H9 (cell line): ENCODE measurements around the gene HDDC2. TPM values are rescaled to one million over a fixed set of nuclear protein-coding genes. Genes with fewer than 3 reads are reported as not detected.

Experiments
- DNase-seq: peaks from one replicate; pipeline ENCODE4 v3.0.0-alpha.2; 2017
- H2AFZ ChIP-seq: one replicate; pipeline ENCODE4 v1.6.1; 2013; ENCODE audit warnings: mild to moderate bottlenecking, low read length, control low read depth, moderate library complexity
- H2AK5ac ChIP-seq: 2 replicates; pipeline ENCODE4 v1.6.1; 2013; ENCODE audit warnings: low read length, control low read depth, mixed read lengths; ENCODE audit not compliant: insufficient read length
- H2BK120ac ChIP-seq: one replicate; pipeline ENCODE4 v1.6.1; 2013; ENCODE audit warnings: low read depth, mild to moderate bottlenecking, low read length, control low read depth, inconsistent platforms; ENCODE audit not compliant: poor library complexity, severe bottlenecking
- H2BK12ac ChIP-seq: 2 replicates; pipeline ENCODE4 v1.6.1; 2013; ENCODE audit warnings: low read length, control low read depth, mixed read lengths, low read depth; ENCODE audit not compliant: insufficient read length
- H2BK15ac ChIP-seq: 2 replicates; pipeline ENCODE4 v1.6.1; 2013; ENCODE audit warnings: low read depth, low read length, control low read depth
- H2BK20ac ChIP-seq: one replicate; pipeline ENCODE4 v1.6.1; 2013; ENCODE audit warnings: low read depth, mild to moderate bottlenecking, low read length, control low read depth, inconsistent platforms; ENCODE audit not compliant: poor library complexity, severe bottlenecking
- H2BK5ac ChIP-seq: 2 replicates; pipeline ENCODE4 v1.6.1; 2013; ENCODE audit warnings: low read length, control low read depth, mixed read lengths; ENCODE audit not compliant: insufficient read length
- H3K14ac ChIP-seq: 2 replicates; pipeline ENCODE4 v1.6.1; 2013; ENCODE audit warnings: low read length, control low read depth; ENCODE audit not compliant: insufficient read depth
- H3K18ac ChIP-seq: 2 replicates; pipeline ENCODE4 v1.6.1; 2013; ENCODE audit warnings: low read depth, mild to moderate bottlenecking, mixed read lengths, low read length, control low read depth; ENCODE audit not compliant: insufficient read length
- H3K23ac ChIP-seq: 2 replicates; pipeline ENCODE4 v1.6.1; 2013; ENCODE audit warnings: low read length, control low read depth, mixed read lengths, low read depth; ENCODE audit not compliant: insufficient read length
- H3K23me2 ChIP-seq: 2 replicates; pipeline ENCODE4 v1.6.1; 2013; ENCODE audit warnings: low read depth, mild to moderate bottlenecking, mixed read lengths, low read length, control low read depth; ENCODE audit not compliant: insufficient read length, poor library complexity, severe bottlenecking
- H3K27ac ChIP-seq: 2 replicates; pipeline ENCODE4 v1.5.1; 2013; ENCODE audit warnings: low read length, control low read depth, mixed read lengths, low read depth; ENCODE audit not compliant: insufficient read length
- H3K27me3 ChIP-seq: 2 replicates; pipeline ENCODE4 v1.6.1; 2013; ENCODE audit warnings: low read length, control low read depth, inconsistent platforms; ENCODE audit not compliant: insufficient read depth
- H3K4ac ChIP-seq: 2 replicates; pipeline ENCODE4 v1.6.1; 2013; ENCODE audit warnings: low read depth, mild to moderate bottlenecking, control low read depth, inconsistent platforms, low read length, moderate library complexity
- H3K4me1 ChIP-seq: 2 replicates; pipeline ENCODE4 v1.6.1; 2013; ENCODE audit warnings: low read length, control low read depth, inconsistent platforms; ENCODE audit not compliant: insufficient read depth
- H3K4me2 ChIP-seq: 2 replicates; pipeline ENCODE4 v1.6.1; 2013; ENCODE audit warnings: low read length, control low read depth, mixed read lengths; ENCODE audit not compliant: insufficient read length, insufficient read depth
- H3K56ac ChIP-seq: 2 replicates; pipeline ENCODE4 v1.6.1; 2013; ENCODE audit warnings: low read depth, mild to moderate bottlenecking, mixed read lengths, low read length, control low read depth; ENCODE audit not compliant: insufficient read length
- H3K79me1 ChIP-seq: 2 replicates; pipeline ENCODE4 v1.6.1; 2013; ENCODE audit warnings: low read depth, mild to moderate bottlenecking, moderate library complexity, low read length, control low read depth, inconsistent platforms; ENCODE audit not compliant: insufficient read depth, poor library complexity, severe bottlenecking
- H3K79me2 ChIP-seq: 2 replicates; pipeline ENCODE4 v1.6.1; 2013; ENCODE audit warnings: low read length, control low read depth, inconsistent platforms; ENCODE audit not compliant: insufficient read depth
- H3K9ac ChIP-seq: 2 replicates; pipeline ENCODE4 v1.6.1; 2013; ENCODE audit warnings: low read length, control low read depth, mixed read lengths; ENCODE audit not compliant: insufficient read length; ENCODE audit errors: extremely low read depth
- H3K9me3 ChIP-seq: one replicate; pipeline ENCODE4 v1.6.1; 2013; ENCODE audit warnings: low read depth, low read length, inconsistent platforms; ENCODE audit not compliant: control insufficient read depth
- H3T11ph ChIP-seq: one replicate; pipeline ENCODE4 v1.6.1; 2013; ENCODE audit warnings: mild to moderate bottlenecking, low read length, control low read depth, inconsistent platforms
- H4K20me1 ChIP-seq: one replicate; pipeline ENCODE4 v1.6.1; 2013; ENCODE audit not compliant: control insufficient read depth, insufficient read length, insufficient read depth
- H4K5ac ChIP-seq: 2 replicates; pipeline ENCODE4 v1.6.1; 2013; ENCODE audit warnings: low read depth, mild to moderate bottlenecking, mixed read lengths, low read length, control low read depth; ENCODE audit not compliant: insufficient read length
- H4K8ac ChIP-seq: replicated peaks from 2 replicates; pipeline ENCODE4 v1.6.1; 2013; ENCODE audit warnings: low read length, control low read depth, mixed read lengths, low read depth; ENCODE audit not compliant: insufficient read length
- H4K91ac ChIP-seq: 2 replicates; pipeline ENCODE4 v1.6.1; 2013; ENCODE audit warnings: low read depth, mild to moderate bottlenecking, moderate library complexity, mixed read lengths, low read length, control low read depth; ENCODE audit not compliant: insufficient read length
- H3K27ac Mint-ChIP-seq, 3 experiments: 2 replicates in 2 of 3; 3 replicates in 1 of 3; pipeline ENCODE4 v1.8.0; 2020 to 2021; ENCODE audit warnings: mixed read lengths in 3 of 3, mild to moderate bottlenecking in 1 of 3, moderate library complexity in 1 of 3
- H3K27me3 Mint-ChIP-seq: 2 replicates; pipeline ENCODE4 v1.8.0; 2021; ENCODE audit warnings: low read depth, mild to moderate bottlenecking, moderate library complexity, mixed read lengths
- H3K36me3 Mint-ChIP-seq, 3 experiments: 2 replicates in 2 of 3; 3 replicates in 1 of 3; pipeline ENCODE4 v1.8.0; 2020 to 2021; ENCODE audit warnings: low read depth in 3 of 3, mixed read lengths in 3 of 3; ENCODE audit not compliant: insufficient read depth in 1 of 3
- H3K4me1 Mint-ChIP-seq, 2 experiments: 2 replicates each; pipeline ENCODE4 v1.8.0; 2020; ENCODE audit warnings: mixed read lengths in 2 of 2
- H3K4me3 Mint-ChIP-seq, 2 experiments: 2 replicates in 1 of 2; 3 replicates in 1 of 2; pipeline ENCODE4 v1.8.0; 2020 to 2021; ENCODE audit warnings: mild to moderate bottlenecking in 2 of 2, mixed read lengths in 2 of 2, moderate library complexity in 1 of 2
- H3K9me3 Mint-ChIP-seq, 2 experiments: 2 replicates in 1 of 2; 3 replicates in 1 of 2; pipeline ENCODE4 v1.8.0; 2020; ENCODE audit warnings: mild to moderate bottlenecking in 2 of 2, mixed read lengths in 2 of 2, moderate library complexity in 1 of 2
- WGBS: extraction: QIAGEN DNeasy Blood & Tissue Kit; methylation state at CpG from one replicate; pipeline ENCODE4 v1.1.7; 2013; ENCODE audit warnings: missing lambda C conversion rate, low lambda C conversion rate, mixed read lengths; ENCODE audit not compliant: insufficient read length; ENCODE audit errors: extremely low coverage; 5-methylcytosine and 5-hydroxymethylcytosine counted together
- total RNA-seq: library from RNA; stranded (reverse); gene quantifications from 2 replicates; pipeline ENCODE4 v1.2.1, GENCODE V29; 2021
- TF ChIP-seq, protein P1 (sequence below): fragments of 200-600 bp; sonication (generic); conservative IDR thresholded peaks from 3 replicates; pipeline ENCODE4 v1.8.0; 2021; ENCODE audit warnings: antibody characterized with exemption, mild to moderate bottlenecking

Gene HDDC2
- total RNA-seq, 1 experiment from 2014 or later: 77.8 TPM

DNA sequence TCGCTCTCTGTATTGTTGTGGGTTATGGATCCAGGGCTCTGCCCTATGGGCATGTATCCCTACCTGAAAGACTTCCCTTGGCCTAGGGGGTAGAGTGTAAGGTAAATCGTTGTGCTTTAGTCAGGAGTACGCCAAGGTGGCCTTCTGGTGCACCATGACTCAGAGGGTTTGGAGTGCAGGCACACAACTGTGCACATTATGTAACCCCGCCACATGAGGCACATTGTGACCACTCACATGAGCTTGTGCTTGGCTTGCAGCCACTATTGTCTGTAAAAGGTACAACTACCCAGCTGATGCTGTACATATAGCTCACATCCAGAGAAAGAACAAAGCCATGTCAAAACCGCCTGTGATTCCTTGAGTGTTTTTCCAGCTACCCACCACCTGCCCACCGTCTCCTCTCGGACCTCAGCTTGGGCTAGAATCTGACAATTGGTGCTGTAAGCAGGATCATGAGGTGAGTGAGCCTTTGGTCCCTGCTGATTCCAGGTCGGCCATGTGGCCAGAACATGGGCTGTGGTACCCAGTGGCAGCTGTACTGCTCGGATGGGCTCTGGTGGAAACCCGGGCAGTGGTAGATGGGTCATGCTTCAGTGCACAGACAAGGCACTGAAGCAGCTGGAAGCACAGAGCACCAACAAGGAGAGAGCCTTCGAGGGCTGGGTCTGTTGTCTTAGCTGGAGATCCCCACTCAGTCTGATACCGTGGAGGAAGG, 33.8 kb downstream of the HDDC2 start:
- Histone ChIP-seq H3K4me1 (no peaks in the 10 kb centered on the region), H3T11ph (no peak overlapping the region), H3K4ac (no peak overlapping the region), H3K9ac (no peak overlapping the region), H3K56ac (no peak overlapping the region), H2BK15ac (no peak overlapping the region), H3K14ac (no peak overlapping the region), H4K91ac (no peak overlapping the region), H2AK5ac (no peak overlapping the region), H3K23ac (no peak overlapping the region), H3K9me3 (no peaks in the 10 kb centered on the region), H3K79me2 (no peaks in the 10 kb centered on the region), H2BK5ac (no peak overlapping the region), H2BK20ac (no peak overlapping the region), H3K23me2 (no peaks in the 10 kb centered on the region), H3K4me2 (no peak overlapping the region), H4K20me1 (no peaks in the 10 kb centered on the region), H2AFZ (no peak overlapping the region), H3K79me1 (no peaks in the 10 kb centered on the region), H2BK120ac (no peak overlapping the region), H3K27ac (no peak overlapping the region), H3K27me3 (no peaks in the 10 kb centered on the region), H4K5ac (no peak overlapping the region), H2BK12ac (no peak overlapping the region), H4K8ac (no peak overlapping the region), H3K18ac (no peak overlapping the region)
- TF ChIP-seq, protein P1, sequence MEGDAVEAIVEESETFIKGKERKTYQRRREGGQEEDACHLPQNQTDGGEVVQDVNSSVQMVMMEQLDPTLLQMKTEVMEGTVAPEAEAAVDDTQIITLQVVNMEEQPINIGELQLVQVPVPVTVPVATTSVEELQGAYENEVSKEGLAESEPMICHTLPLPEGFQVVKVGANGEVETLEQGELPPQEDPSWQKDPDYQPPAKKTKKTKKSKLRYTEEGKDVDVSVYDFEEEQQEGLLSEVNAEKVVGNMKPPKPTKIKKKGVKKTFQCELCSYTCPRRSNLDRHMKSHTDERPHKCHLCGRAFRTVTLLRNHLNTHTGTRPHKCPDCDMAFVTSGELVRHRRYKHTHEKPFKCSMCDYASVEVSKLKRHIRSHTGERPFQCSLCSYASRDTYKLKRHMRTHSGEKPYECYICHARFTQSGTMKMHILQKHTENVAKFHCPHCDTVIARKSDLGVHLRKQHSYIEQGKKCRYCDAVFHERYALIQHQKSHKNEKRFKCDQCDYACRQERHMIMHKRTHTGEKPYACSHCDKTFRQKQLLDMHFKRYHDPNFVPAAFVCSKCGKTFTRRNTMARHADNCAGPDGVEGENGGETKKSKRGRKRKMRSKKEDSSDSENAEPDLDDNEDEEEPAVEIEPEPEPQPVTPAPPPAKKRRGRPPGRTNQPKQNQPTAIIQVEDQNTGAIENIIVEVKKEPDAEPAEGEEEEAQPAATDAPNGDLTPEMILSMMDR: no peak
- Mint-ChIP-seq H3K27ac (no peak overlapping the region; a peak in 1 of 7 replicates), H3K27me3 (no peaks in the 10 kb centered on the region), H3K9me3 (no peaks in the 10 kb centered on the region), H3K36me3 (peaks cover 0 to 13% (median 5%) of the 10 kb centered on the region in 3 experiments; a peak in 2 of 7 replicates), H3K4me3 (no peak overlapping the region), H3K4me1 (peaks cover 2% of the 10 kb centered on the region in 2 experiments; a peak in 3 of 4 replicates)
- DNase-seq: no peak
- no CpG with 5 or more reads among the region's 12 CpGs for WGBS
